ENCODE data around the gene SCYGR6. TPM values are rescaled to one million over a fixed set of nuclear protein-coding genes. Genes with fewer than 3 reads are reported as not detected.

The SCYGR6 gene
- total and polyA plus RNA-seq, 9 of the 15 experiments (the other 6 are each of a cell fraction or from before 2014, with no cell fraction given) = not detected

GRCh38 chr2:227703280-227703732 is 21.3 kb downstream of the SCYGR6 start:
- WGBS (ENCODE audit: insufficient coverage, low coverage, missing lambda C conversion rate) = 0% methylated on average over 4 of the region's 4 CpGs
- Histone ChIP-seq H3K4me1 (replicated peaks in 1 of 2; ENCODE audit: control insufficient read depth in 2 of 2, insufficient read depth in 2 of 2, low read length in 2 of 2) (no peaks in the 10 kb centered on the region), H3K27me3 (ENCODE audit: control insufficient read depth in 2 of 2, insufficient read depth in 2 of 2, low read length in 2 of 2) (peaks cover 4 to 12% of the 10 kb centered on the region in 2 experiments; a peak in 3 of 5 replicates), H3K79me2 (ENCODE audit: control insufficient read depth, insufficient read depth, low read length) (no peaks in the 10 kb centered on the region), H2AFZ (ENCODE audit: low read depth, low read length) (no peak overlapping the region), H3K36me3 (ENCODE audit: control insufficient read depth, insufficient read depth, low read length) (no peaks in the 10 kb centered on the region), H3K9me3 (replicated peaks; ENCODE audit: control insufficient read depth, insufficient read depth, low read depth, low read length) (no peaks in the 10 kb centered on the region), H3K27ac (ENCODE audit: extremely low read depth, low read depth, low read length) (no peak overlapping the region), H3K9ac (ENCODE audit: insufficient read depth in 1 of 2, low read depth in 2 of 2, low read length in 2 of 2) (no peak overlapping the region), H3K9me1 (ENCODE audit: control insufficient read depth, insufficient read depth, low read length) (no peaks in the 10 kb centered on the region), H3K4me3 (no peak overlapping the region), H3K4me2 (ENCODE audit: insufficient read depth, low read length) (no peak overlapping the region), H4K20me1 (replicated peaks; ENCODE audit: control insufficient read depth, insufficient read depth, low read length) (no peaks in the 10 kb centered on the region)
- ChIA-PET POLR2A (no interaction called here), CTCF (ENCODE audit: low intra/inter-chr PET ratio) (no interaction called here)
- FAIRE-seq (no peak), ATAC-seq (no peak), DNase-seq (ENCODE audit: extremely low read depth in 1 of 4, low spot score in 3 of 4) (no peak)
- intact Hi-C loops (cut with micrococcal nuclease) = no loop called here
- BruUV-seq (replicated peaks) = no TSS peak
- in situ Hi-C loops (cut with MboI) = no loop called here
- TF ChIP-seq RBM22 (IDR thresholded peaks at IDR 0.05; ENCODE audit: low read depth, low read length, poor library complexity, severe bottlenecking) (no peak), PPARD (CRISPR knock-in tag; IDR thresholded peaks at IDR 0.05) (no peak), FOXO4 (CRISPR knock-in tag; IDR thresholded peaks at IDR 0.05) (no peak), BRF2 (IDR thresholded peaks at IDR 0.05; ENCODE audit: borderline replicate concordance, insufficient read depth, insufficient read length) (no peak), CHD2 (IDR thresholded peaks at IDR 0.05; ENCODE audit: low read depth, low read length) (no peak), POLR2B (IDR thresholded peaks at IDR 0.05; ENCODE audit: low read depth, partially characterized antibody) (no peak), RAD21 (CRISPR knock-in tag; conservative IDR thresholded peaks at IDR 0.05 in 1 of 2, IDR thresholded peaks at IDR 0.05 in 1 of 2) (no peak), SP1 (CRISPR knock-in tag; IDR thresholded peaks at IDR 0.05) (no peak), COPS2 (conservative IDR thresholded peaks at IDR 0.05) (no peak), EP300 (IDR thresholded peaks at IDR 0.05; ENCODE audit: low read length) (no peak), ZKSCAN3 (CRISPR knock-in tag; IDR thresholded peaks at IDR 0.05) (no peak), ATF1 (CRISPR knock-in tag; IDR thresholded peaks at IDR 0.05) (no peak), ATF1 (tag; IDR thresholded peaks at IDR 0.05) (no peak), ATF7 (IDR thresholded peaks at IDR 0.05) (no peak)

Data from K562 (cell line).